Measurements from ENCODE around the gene ZNF385B. TPM values are rescaled to one million over a fixed set of nuclear protein-coding genes. Genes with fewer than 3 reads are reported as not detected.

ZNF385B gene
- total RNA-seq, 3 donors from 2014 or later (not counting 1 experiment from before 2014, with no cell fraction given) = 0.54 TPM; not detected in 2

DNA sequence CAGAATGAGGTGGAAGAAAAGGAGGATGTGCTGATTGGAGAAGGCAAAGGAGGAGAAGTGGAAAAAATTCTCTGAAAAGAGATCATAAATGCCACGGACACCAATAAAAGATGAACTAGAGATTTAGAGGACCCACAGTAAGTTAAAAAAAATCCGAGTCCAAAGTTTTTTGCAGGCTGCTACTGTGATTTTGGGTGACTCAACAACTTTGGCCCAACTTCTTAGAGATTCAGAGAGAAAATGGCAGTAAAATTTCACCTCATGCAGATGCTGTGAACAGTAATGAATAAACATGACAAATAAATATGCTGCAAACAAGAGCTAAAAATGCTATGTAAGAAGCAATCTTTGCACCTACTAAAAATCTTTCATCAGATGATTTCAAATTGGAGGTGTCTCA lies 419.9 kb downstream of the ZNF385B start:
- H3K36me3 Mint-ChIP-seq = no peaks in the 10 kb centered on the region
- H3K4me3 Mint-ChIP-seq = no peak overlapping the region
- H3K27me3 Mint-ChIP-seq (ENCODE audit: low read depth in 2 of 2) = peaks cover 4 to 38% of the 10 kb centered on the region in 2 donors
- H3K9me3 Mint-ChIP-seq = no peaks in the 10 kb centered on the region
- no peaks in the 10 kb centered on the region for H3K9me3 ChIP-seq (ENCODE audit: control insufficient read depth, insufficient read depth, low read length)
- H3K4me1 ChIP-seq (ENCODE audit: control insufficient read depth, insufficient read depth, low read length) = no peaks in the 10 kb centered on the region
- TF ChIP-seq CTCF (IDR thresholded peaks at IDR 0.05) = no peak
- DNase-seq (no peak), ATAC-seq (no peak)
- H3K27me3 ChIP-seq (ENCODE audit: control insufficient read depth, insufficient read depth, low read length) = no peaks in the 10 kb centered on the region
- intact Hi-C loops (cut with micrococcal nuclease) = loop anchor here (5.0 kb wide), 1 partner anchor 549 kb away; no protein-coding TSS in a partner anchor
- WGBS (ENCODE audit: insufficient coverage) = 84% methylated on average over 2 of the region's 2 CpGs
- H3K4me1 Mint-ChIP-seq = no peaks in the 10 kb centered on the region
- no peaks in the 10 kb centered on the region for H3K36me3 ChIP-seq (ENCODE audit: control insufficient read depth, insufficient read depth, low read length)
- no peak overlapping the region for H3K27ac ChIP-seq (ENCODE audit: low read length)
- no peak overlapping the region for H3K27ac Mint-ChIP-seq
- H3K4me3 ChIP-seq (ENCODE audit: low read length) = no peak overlapping the region

- Histone ChIP-seq H3K36me3 (ENCODE audit: control insufficient read depth, insufficient read depth, low read length) (no peaks in the 10 kb centered on the region), H3K27ac (ENCODE audit: low read length) (no peak overlapping the region), H3K4me1 (ENCODE audit: control insufficient read depth, insufficient read depth, low read length) (no peaks in the 10 kb centered on the region), H3K9me3 (ENCODE audit: control insufficient read depth, insufficient read depth, low read length) (no peaks in the 10 kb centered on the region), H3K4me3 (ENCODE audit: low read length) (no peak overlapping the region), H3K27me3 (ENCODE audit: control insufficient read depth, insufficient read depth, low read length) (no peaks in the 10 kb centered on the region)
- Mint-ChIP-seq H3K27me3 (ENCODE audit: low read depth in 2 of 2) (peaks cover 4 to 38% of the 10 kb centered on the region in 2 donors), H3K9me3 (no peaks in the 10 kb centered on the region), H3K4me1 (no peaks in the 10 kb centered on the region), H3K4me3 (no peak overlapping the region), H3K36me3 (no peaks in the 10 kb centered on the region), H3K27ac (no peak overlapping the region)
- 87% methylated on average over 5 of the region's 5 CpGs for WGBS (ENCODE audit: insufficient coverage)
- intact Hi-C loops (cut with micrococcal nuclease) = loop anchor here (1.0 to 5.0 kb wide), 2 partner anchors 221 to 548 kb away; no protein-coding TSS in a partner anchor
- peak in 1 of 3 donors; percentile 45 for ATAC-seq
- peak in 1 of 2 donors; percentile 59 for DNase-seq
- peak; percentile 51 for TF ChIP-seq CTCF (IDR thresholded peaks at IDR 0.05)
Measured at GRCh38 chr2:179440642-179441251, 420.7 kb downstream of the ZNF385B start.

GRCh38 chr2:179438654-179439053 lies 422.8 kb downstream of the ZNF385B start:
- Mint-ChIP-seq H3K4me3 (no peak overlapping the region), H3K27me3 (ENCODE audit: low read depth in 2 of 2) (peaks cover 4 to 35% of the 10 kb centered on the region in 2 donors)

More at GRCh38 chr2:179438654-179439053, 422.8 kb downstream of the ZNF385B start:
- intact Hi-C loops (cut with micrococcal nuclease) = no loop called here
- no peaks in the 10 kb centered on the region for H3K36me3 Mint-ChIP-seq
- H3K4me1 ChIP-seq (ENCODE audit: control insufficient read depth, insufficient read depth, low read length) = no peaks in the 10 kb centered on the region
- no peak overlapping the region for H3K27ac Mint-ChIP-seq
- 83% methylated on average over 3 of the region's 4 CpGs for WGBS (ENCODE audit: insufficient coverage)
- H3K4me3 ChIP-seq (ENCODE audit: low read length) = no peak overlapping the region
- H3K9me3 ChIP-seq (ENCODE audit: control insufficient read depth, insufficient read depth, low read length) = no peaks in the 10 kb centered on the region
- no peak for TF ChIP-seq CTCF (IDR thresholded peaks at IDR 0.05)
- no peak overlapping the region for H3K27ac ChIP-seq (ENCODE audit: low read length)
- ATAC-seq (no peak), DNase-seq (no peak)
- H3K27me3 ChIP-seq (ENCODE audit: control insufficient read depth, insufficient read depth, low read length) = no peaks in the 10 kb centered on the region
- H3K4me1 Mint-ChIP-seq = no peaks in the 10 kb centered on the region
- H3K9me3 Mint-ChIP-seq = no peaks in the 10 kb centered on the region
- no peaks in the 10 kb centered on the region for H3K36me3 ChIP-seq (ENCODE audit: control insufficient read depth, insufficient read depth, low read length)
